Stimulated activated CD4-positive, alpha-beta T cell treated with anti-CD3 and anti-CD28 coated beads, TNF-alpha, amount 100 ng/mL, for 1 hour (primary cell): ENCODE measurements around the gene PIP5K1B.
"Not testable (repeated sequence)": the region's sequence is repeated elsewhere in the genome, so short reads cannot be mapped to it uniquely, and the experiment has no call there.

ENCODE experiments used
- DNase-seq, 3 donors: peaks; one replicate each; pipeline ENCODE4 v3.0.0-alpha.2; 2020; ENCODE audit warnings: low read depth in 3 of 3, low spot score in 1 of 3

The PIP5K1B gene

GRCh38 chr9:68704814-68705530, at the start of gene PIP5K1B:
Gene PIP5K1B (plus strand): TSS chr9:68705240. CDS start chr9:68822615, 117,375 bp downstream.
- no peak for DNase-seq

GRCh38 chr9:68664036-68664435, 41.0 kb upstream of the PIP5K1B start:
- DNase-seq, result no peak

GRCh38 chr9:68668127-68668526, 36.9 kb upstream of the PIP5K1B start:
- no peak for DNase-seq

GRCh38 chr9:68669218-68669617, 35.8 kb upstream of the PIP5K1B start:
- no peak for DNase-seq

GRCh38 chr9:68672215-68672614, 32.8 kb upstream of the PIP5K1B start:
- no peak for DNase-seq

- DNase-seq, result no peak
Observed at GRCh38 chr9:68672625-68673024, 32.4 kb upstream of the PIP5K1B start.

- no peak for DNase-seq
Observed at GRCh38 chr9:68678430-68678829, 26.6 kb upstream of the PIP5K1B start.

- DNase-seq, result no peak
Observed at GRCh38 chr9:68683433-68683832, 21.6 kb upstream of the PIP5K1B start.

- DNase-seq, result no peak
Observed at GRCh38 chr9:68685213-68685612, 19.8 kb upstream of the PIP5K1B start.

- no peak for DNase-seq
Observed at GRCh38 chr9:68685770-68686169, 19.3 kb upstream of the PIP5K1B start.

GRCh38 chr9:68690088-68690487, 15.0 kb upstream of the PIP5K1B start:
- no peak for DNase-seq

- DNase-seq, result no peak
Observed at GRCh38 chr9:68692519-68692918, 12.5 kb upstream of the PIP5K1B start.

GRCh38 chr9:68694125-68694524, 10.9 kb upstream of the PIP5K1B start:
- DNase-seq, result no peak

- DNase-seq, result no peak
Observed at GRCh38 chr9:68697851-68698250, 7.2 kb upstream of the PIP5K1B start.

- no peak for DNase-seq
Observed at GRCh38 chr9:68698943-68699509, 6.0 kb upstream of the PIP5K1B start.

- not testable (repeated sequence) for DNase-seq
Observed at GRCh38 chr9:68699625-68700024, 5.4 kb upstream of the PIP5K1B start.

GRCh38 chr9:68702493-68702892, 2.5 kb upstream of the PIP5K1B start:
- no peak for DNase-seq

- DNase-seq, result no peak
Observed at GRCh38 chr9:68703672-68704071, 1.4 kb upstream of the PIP5K1B start.

- no peak for DNase-seq
Observed at GRCh38 chr9:68704498-68704813, 584 bp upstream of the PIP5K1B start.

- no peak for DNase-seq
Observed at GRCh38 chr9:68705531-68706362, 707 bp downstream of the PIP5K1B start.

GRCh38 chr9:68706363-68707201, 1.5 kb downstream of the PIP5K1B start:
- no peak for DNase-seq
